OCI-LY7 (cell line): ENCODE data around the gene RHOT1. TPM values are rescaled to one million over a fixed set of nuclear protein-coding genes. Genes with fewer than 3 reads are reported as not detected.

Source experiments
- BruUV-seq: library from RNA; stranded (reverse); fragments of 400-500 nt; replicated peaks from 2 replicates; lab custom pipeline; 2021; lab: Mats Ljungman, UMichigan
- CTCF ChIA-PET: fragments of 300-600 bp; sonication (Branson Sonifier 250); formaldehyde crosslinking; loops from one replicate; lab custom pipeline; 2022; ENCODE audit warnings: antibody characterized with exemption; ENCODE audit not compliant: unreplicated experiment; lab: Charles Lee
- POLR2A ChIA-PET: fragments of 300-600 bp; sonication (Branson Sonifier 250); formaldehyde crosslinking; loops from one replicate; lab custom pipeline; 2022; ENCODE audit warnings: antibody characterized with exemption; lab: Charles Lee
- DNase-seq: peaks from one replicate; pipeline ENCODE4 v3.0.0-alpha.2; 2015; ENCODE audit warnings: low spot score
- H2AFZ ChIP-seq: fragments of 200-600 bp; sonication (generic), shearing (Covaris generic); 2 replicates; pipeline ENCODE4 v1.6.1; 2014; ENCODE audit warnings: mild to moderate bottlenecking, antibody characterized with exemption, low read length, moderate library complexity
- H3K27ac ChIP-seq: fragments of 200-600 bp; sonication (generic); 2 replicates; pipeline ENCODE4 v1.5.1; 2014; ENCODE audit warnings: mixed run types, low read depth, mild to moderate bottlenecking, moderate library complexity, low read length, inconsistent platforms; ENCODE audit not compliant: poor library complexity, severe bottlenecking
- H3K36me3 ChIP-seq: fragments of 200-600 bp; sonication (generic); 2 replicates; pipeline ENCODE4 v1.6.1; 2014; ENCODE audit warnings: mild to moderate bottlenecking, antibody characterized with exemption, low read length, moderate library complexity, mixed read lengths; ENCODE audit not compliant: insufficient read depth
- H3K4me1 ChIP-seq: fragments of 200-600 bp; sonication (generic); 2 replicates; pipeline ENCODE4 v1.5.1; 2014; ENCODE audit warnings: mild to moderate bottlenecking, low read length; ENCODE audit not compliant: insufficient read depth, poor library complexity, severe bottlenecking
- H3K4me2 ChIP-seq: fragments of 200-600 bp; sonication (generic); 2 replicates; pipeline ENCODE4 v1.6.1; 2014; ENCODE audit warnings: mild to moderate bottlenecking, low read length
- H3K4me3 ChIP-seq: fragments of 200-600 bp; sonication (generic); 2 replicates; pipeline ENCODE4 v1.5.1; 2014; ENCODE audit warnings: mild to moderate bottlenecking, low read depth, low read length; ENCODE audit not compliant: poor library complexity, severe bottlenecking
- H3K79me2 ChIP-seq: fragments of 200-600 bp; sonication (generic); 2 replicates; pipeline ENCODE4 v1.6.1; 2016; ENCODE audit warnings: low read depth, mild to moderate bottlenecking, low read length, moderate library complexity, mixed read lengths; ENCODE audit not compliant: insufficient read depth
- H3K9me2 ChIP-seq: fragments of 200-600 bp; sonication (generic); 2 replicates; pipeline ENCODE4 v1.6.1; 2016; ENCODE audit warnings: mild to moderate bottlenecking, low read length, mixed read lengths; ENCODE audit not compliant: insufficient read depth
- H3K9me3 ChIP-seq: fragments of 200-600 bp; sonication (generic); 2 replicates; pipeline ENCODE4 v1.6.1; 2014; ENCODE audit warnings: mild to moderate bottlenecking, mixed run types, low read length, mixed read lengths
- H4K20me1 ChIP-seq: fragments of 200-600 bp; sonication (generic); 2 replicates; pipeline ENCODE4 v1.6.1; 2014; ENCODE audit warnings: mild to moderate bottlenecking, antibody characterized with exemption, low read length, moderate library complexity, mixed read lengths; ENCODE audit not compliant: insufficient read depth
- EZH2phosphoT487 ChIP-seq: fragments of 200-600 bp; sonication (generic); IDR thresholded peaks from 2 replicates; pipeline ENCODE4 v1.6.1; 2018; ENCODE audit warnings: low read depth, borderline replicate concordance, mild to moderate bottlenecking, mixed run types, antibody characterized with exemption, low read length, moderate library complexity, mixed read lengths
- intact Hi-C: fragments of 100-400 bp; cut with micrococcal nuclease; formaldehyde crosslinking; loops from one replicate; pipeline ENCODE4 v1.10.0; 2022; ENCODE audit not compliant: unreplicated experiment
- total RNA-seq, 2 experiments: library from RNA; depleted of rRNA in 1 of 2; stranded (reverse); fragments of >200 nt in 1 of 2; shearing (Covaris generic) in 1 of 2; gene quantifications; 2 replicates each; pipeline ENCODE4 v1.2.3, GENCODE V29; 2014 to 2022
- TF ChIP-seq, protein P1 (sequence below): fragments of 200-600 bp; sonication (generic); conservative IDR thresholded peaks from 2 replicates; pipeline ENCODE4 v1.5.1; 2014; ENCODE audit warnings: mild to moderate bottlenecking, antibody characterized with exemption, low read length, moderate library complexity, mixed read lengths

Gene RHOT1
- total RNA-seq, 2 experiments from 2014 or later: 19.4 to 24.2 TPM

DNA sequence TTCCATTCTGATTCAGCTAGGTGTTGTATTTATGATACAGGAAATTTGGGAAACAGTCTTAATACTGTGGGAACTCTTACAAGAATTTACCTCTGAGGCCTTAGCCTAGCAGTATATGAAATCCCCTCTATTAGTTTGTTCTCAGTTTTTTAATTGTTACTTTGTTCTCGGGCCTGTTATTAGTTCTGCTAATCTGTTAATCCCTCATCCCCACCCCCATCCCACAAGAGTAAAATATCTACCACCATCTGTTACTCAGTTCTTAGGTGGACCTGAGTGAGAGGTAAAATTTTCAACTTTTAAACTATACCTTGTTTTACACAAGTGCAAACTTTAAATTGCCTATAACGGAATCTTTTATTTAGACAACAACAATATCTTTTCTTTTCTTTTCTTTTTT is 47.0 kb downstream of the RHOT1 start:
- Histone ChIP-seq H3K9me3 (no peaks in the 10 kb centered on the region), H4K20me1 (no peaks in the 10 kb centered on the region), H3K27ac (no peak overlapping the region), H2AFZ (no peak overlapping the region), H3K79me2 (no peaks in the 10 kb centered on the region), H3K4me3 (no peak overlapping the region), H3K4me2 (no peak overlapping the region), H3K4me1 (no peaks in the 10 kb centered on the region), H3K9me2 (no peaks in the 10 kb centered on the region), H3K36me3 (peaks cover 20% of the 10 kb centered on the region; the same call in 1 of the 2 replicates)
- CTCF ChIA-PET: no interaction called here
- DNase-seq: no peak
- POLR2A ChIA-PET: interaction anchor here (0.6 to 1.1 kb wide), 4 partner anchors 10 to 282 kb away, joined by 3 read pairs; no protein-coding TSS in a partner anchor
- BruUV-seq: no TSS peak
- TF ChIP-seq, protein P1, sequence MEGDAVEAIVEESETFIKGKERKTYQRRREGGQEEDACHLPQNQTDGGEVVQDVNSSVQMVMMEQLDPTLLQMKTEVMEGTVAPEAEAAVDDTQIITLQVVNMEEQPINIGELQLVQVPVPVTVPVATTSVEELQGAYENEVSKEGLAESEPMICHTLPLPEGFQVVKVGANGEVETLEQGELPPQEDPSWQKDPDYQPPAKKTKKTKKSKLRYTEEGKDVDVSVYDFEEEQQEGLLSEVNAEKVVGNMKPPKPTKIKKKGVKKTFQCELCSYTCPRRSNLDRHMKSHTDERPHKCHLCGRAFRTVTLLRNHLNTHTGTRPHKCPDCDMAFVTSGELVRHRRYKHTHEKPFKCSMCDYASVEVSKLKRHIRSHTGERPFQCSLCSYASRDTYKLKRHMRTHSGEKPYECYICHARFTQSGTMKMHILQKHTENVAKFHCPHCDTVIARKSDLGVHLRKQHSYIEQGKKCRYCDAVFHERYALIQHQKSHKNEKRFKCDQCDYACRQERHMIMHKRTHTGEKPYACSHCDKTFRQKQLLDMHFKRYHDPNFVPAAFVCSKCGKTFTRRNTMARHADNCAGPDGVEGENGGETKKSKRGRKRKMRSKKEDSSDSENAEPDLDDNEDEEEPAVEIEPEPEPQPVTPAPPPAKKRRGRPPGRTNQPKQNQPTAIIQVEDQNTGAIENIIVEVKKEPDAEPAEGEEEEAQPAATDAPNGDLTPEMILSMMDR: no peak
- no peak for TF ChIP-seq EZH2phosphoT487
- intact Hi-C loops: no loop called here

GRCh38 chr17:32191306-32191705 is 49.0 kb downstream of the RHOT1 start:
- H4K20me1 ChIP-seq: no peaks in the 10 kb centered on the region
- H3K4me2 ChIP-seq: no peak overlapping the region
- H3K4me1 ChIP-seq: no peaks in the 10 kb centered on the region
- H3K9me2 ChIP-seq: no peaks in the 10 kb centered on the region
- no peak for DNase-seq
- H3K27ac ChIP-seq: no peak overlapping the region
- no peak for TF ChIP-seq EZH2phosphoT487
- TF ChIP-seq, protein P1: no peak
- no peaks in the 10 kb centered on the region for H3K9me3 ChIP-seq
- no peak overlapping the region for H2AFZ ChIP-seq
- ChIA-PET POLR2A (interaction anchor here (1.3 kb wide), 1 partner anchor 12 kb away, joined by 3 read pairs; no protein-coding TSS in a partner anchor), CTCF (no interaction called here)
- H3K36me3 ChIP-seq: peaks cover 30% of the 10 kb centered on the region; the same call in 1 of the 2 replicates
- intact Hi-C loops: no loop called here
- no peak overlapping the region for H3K4me3 ChIP-seq
- BruUV-seq: no TSS peak
- H3K79me2 ChIP-seq: no peaks in the 10 kb centered on the region

DNA sequence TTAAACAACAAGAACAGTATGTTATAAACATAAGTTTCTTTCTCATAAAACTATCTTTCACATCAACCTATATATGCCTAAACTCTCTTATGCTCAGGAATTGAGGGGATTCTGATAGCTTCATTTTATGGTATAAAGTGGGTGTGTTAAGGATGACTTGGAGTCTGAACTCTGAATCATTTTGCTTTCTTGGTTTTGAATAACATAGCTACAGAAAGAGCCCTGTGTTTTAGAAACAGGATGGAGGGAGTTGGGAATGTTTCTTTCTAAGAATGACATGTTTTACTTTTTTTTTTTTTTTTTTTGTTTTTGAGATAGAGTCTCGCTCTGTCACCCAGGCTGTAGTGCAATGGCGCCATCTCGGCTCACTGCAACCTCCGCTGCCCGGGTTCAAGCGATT is 50.1 kb downstream of the RHOT1 start:
- BruUV-seq: no TSS peak
- intact Hi-C loops: no loop called here
- DNase-seq: no peak
- no peaks in the 10 kb centered on the region for H4K20me1 ChIP-seq
- ChIA-PET CTCF (no interaction called here), POLR2A (interaction anchor here (0.6 to 1.3 kb wide), 9 partner anchors 10 to 554 kb away, joined by 3 to 12 read pairs (median 4); no protein-coding TSS in a partner anchor)
- no peaks in the 10 kb centered on the region for H3K4me1 ChIP-seq
- no peak overlapping the region for H2AFZ ChIP-seq
- H3K79me2 ChIP-seq: no peaks in the 10 kb centered on the region
- H3K4me2 ChIP-seq: no peak overlapping the region
- H3K9me2 ChIP-seq: no peaks in the 10 kb centered on the region
- peaks cover 33% of the 10 kb centered on the region for H3K36me3 ChIP-seq
- no peak overlapping the region for H3K27ac ChIP-seq
- no peaks in the 10 kb centered on the region for H3K9me3 ChIP-seq
- no peak for TF ChIP-seq EZH2phosphoT487
- TF ChIP-seq, protein P1: no peak
- H3K4me3 ChIP-seq: no peak overlapping the region
